H9 (cell line): ENCODE data around the gene FAM53B. TPM values are rescaled to one million over a fixed set of nuclear protein-coding genes. Genes with fewer than 3 reads are reported as not detected.

ENCODE experiments used
- DNase-seq: peaks from one replicate; pipeline ENCODE4 v3.0.0-alpha.2; 2017
- H2AFZ ChIP-seq: one replicate; pipeline ENCODE4 v1.6.1; 2013; ENCODE audit warnings: mild to moderate bottlenecking, low read length, control low read depth, moderate library complexity
- H2AK5ac ChIP-seq: 2 replicates; pipeline ENCODE4 v1.6.1; 2013; ENCODE audit warnings: low read length, control low read depth, mixed read lengths; ENCODE audit not compliant: insufficient read length
- H2BK120ac ChIP-seq: one replicate; pipeline ENCODE4 v1.6.1; 2013; ENCODE audit warnings: low read depth, mild to moderate bottlenecking, low read length, control low read depth, inconsistent platforms; ENCODE audit not compliant: poor library complexity, severe bottlenecking
- H2BK12ac ChIP-seq: 2 replicates; pipeline ENCODE4 v1.6.1; 2013; ENCODE audit warnings: low read length, control low read depth, mixed read lengths, low read depth; ENCODE audit not compliant: insufficient read length
- H2BK15ac ChIP-seq: 2 replicates; pipeline ENCODE4 v1.6.1; 2013; ENCODE audit warnings: low read depth, low read length, control low read depth
- H2BK20ac ChIP-seq: one replicate; pipeline ENCODE4 v1.6.1; 2013; ENCODE audit warnings: low read depth, mild to moderate bottlenecking, low read length, control low read depth, inconsistent platforms; ENCODE audit not compliant: poor library complexity, severe bottlenecking
- H2BK5ac ChIP-seq: 2 replicates; pipeline ENCODE4 v1.6.1; 2013; ENCODE audit warnings: low read length, control low read depth, mixed read lengths; ENCODE audit not compliant: insufficient read length
- H3K14ac ChIP-seq: 2 replicates; pipeline ENCODE4 v1.6.1; 2013; ENCODE audit warnings: low read length, control low read depth; ENCODE audit not compliant: insufficient read depth
- H3K18ac ChIP-seq: 2 replicates; pipeline ENCODE4 v1.6.1; 2013; ENCODE audit warnings: low read depth, mild to moderate bottlenecking, mixed read lengths, low read length, control low read depth; ENCODE audit not compliant: insufficient read length
- H3K23ac ChIP-seq: 2 replicates; pipeline ENCODE4 v1.6.1; 2013; ENCODE audit warnings: low read length, control low read depth, mixed read lengths, low read depth; ENCODE audit not compliant: insufficient read length
- H3K23me2 ChIP-seq: 2 replicates; pipeline ENCODE4 v1.6.1; 2013; ENCODE audit warnings: low read depth, mild to moderate bottlenecking, mixed read lengths, low read length, control low read depth; ENCODE audit not compliant: insufficient read length, poor library complexity, severe bottlenecking
- H3K27ac ChIP-seq: 2 replicates; pipeline ENCODE4 v1.5.1; 2013; ENCODE audit warnings: low read length, control low read depth, mixed read lengths, low read depth; ENCODE audit not compliant: insufficient read length
- H3K27me3 ChIP-seq: 2 replicates; pipeline ENCODE4 v1.6.1; 2013; ENCODE audit warnings: low read length, control low read depth, inconsistent platforms; ENCODE audit not compliant: insufficient read depth
- H3K4ac ChIP-seq: 2 replicates; pipeline ENCODE4 v1.6.1; 2013; ENCODE audit warnings: low read depth, mild to moderate bottlenecking, control low read depth, inconsistent platforms, low read length, moderate library complexity
- H3K4me1 ChIP-seq: 2 replicates; pipeline ENCODE4 v1.6.1; 2013; ENCODE audit warnings: low read length, control low read depth, inconsistent platforms; ENCODE audit not compliant: insufficient read depth
- H3K4me2 ChIP-seq: 2 replicates; pipeline ENCODE4 v1.6.1; 2013; ENCODE audit warnings: low read length, control low read depth, mixed read lengths; ENCODE audit not compliant: insufficient read length, insufficient read depth
- H3K56ac ChIP-seq: 2 replicates; pipeline ENCODE4 v1.6.1; 2013; ENCODE audit warnings: low read depth, mild to moderate bottlenecking, mixed read lengths, low read length, control low read depth; ENCODE audit not compliant: insufficient read length
- H3K79me1 ChIP-seq: 2 replicates; pipeline ENCODE4 v1.6.1; 2013; ENCODE audit warnings: low read depth, mild to moderate bottlenecking, moderate library complexity, low read length, control low read depth, inconsistent platforms; ENCODE audit not compliant: insufficient read depth, poor library complexity, severe bottlenecking
- H3K79me2 ChIP-seq: 2 replicates; pipeline ENCODE4 v1.6.1; 2013; ENCODE audit warnings: low read length, control low read depth, inconsistent platforms; ENCODE audit not compliant: insufficient read depth
- H3K9ac ChIP-seq: 2 replicates; pipeline ENCODE4 v1.6.1; 2013; ENCODE audit warnings: low read length, control low read depth, mixed read lengths; ENCODE audit not compliant: insufficient read length; ENCODE audit errors: extremely low read depth
- H3K9me3 ChIP-seq: one replicate; pipeline ENCODE4 v1.6.1; 2013; ENCODE audit warnings: low read depth, low read length, inconsistent platforms; ENCODE audit not compliant: control insufficient read depth
- H3T11ph ChIP-seq: one replicate; pipeline ENCODE4 v1.6.1; 2013; ENCODE audit warnings: mild to moderate bottlenecking, low read length, control low read depth, inconsistent platforms
- H4K20me1 ChIP-seq: one replicate; pipeline ENCODE4 v1.6.1; 2013; ENCODE audit not compliant: control insufficient read depth, insufficient read length, insufficient read depth
- H4K5ac ChIP-seq: 2 replicates; pipeline ENCODE4 v1.6.1; 2013; ENCODE audit warnings: low read depth, mild to moderate bottlenecking, mixed read lengths, low read length, control low read depth; ENCODE audit not compliant: insufficient read length
- H4K8ac ChIP-seq: replicated peaks from 2 replicates; pipeline ENCODE4 v1.6.1; 2013; ENCODE audit warnings: low read length, control low read depth, mixed read lengths, low read depth; ENCODE audit not compliant: insufficient read length
- H4K91ac ChIP-seq: 2 replicates; pipeline ENCODE4 v1.6.1; 2013; ENCODE audit warnings: low read depth, mild to moderate bottlenecking, moderate library complexity, mixed read lengths, low read length, control low read depth; ENCODE audit not compliant: insufficient read length
- H3K27ac Mint-ChIP-seq, 3 experiments: 2 replicates in 2 of 3; 3 replicates in 1 of 3; pipeline ENCODE4 v1.8.0; 2020 to 2021; ENCODE audit warnings: mixed read lengths in 3 of 3, mild to moderate bottlenecking in 1 of 3, moderate library complexity in 1 of 3
- H3K27me3 Mint-ChIP-seq: 2 replicates; pipeline ENCODE4 v1.8.0; 2021; ENCODE audit warnings: low read depth, mild to moderate bottlenecking, moderate library complexity, mixed read lengths
- H3K36me3 Mint-ChIP-seq, 3 experiments: 2 replicates in 2 of 3; 3 replicates in 1 of 3; pipeline ENCODE4 v1.8.0; 2020 to 2021; ENCODE audit warnings: low read depth in 3 of 3, mixed read lengths in 3 of 3; ENCODE audit not compliant: insufficient read depth in 1 of 3
- H3K4me1 Mint-ChIP-seq, 2 experiments: 2 replicates each; pipeline ENCODE4 v1.8.0; 2020; ENCODE audit warnings: mixed read lengths in 2 of 2
- H3K4me3 Mint-ChIP-seq, 2 experiments: 2 replicates in 1 of 2; 3 replicates in 1 of 2; pipeline ENCODE4 v1.8.0; 2020 to 2021; ENCODE audit warnings: mild to moderate bottlenecking in 2 of 2, mixed read lengths in 2 of 2, moderate library complexity in 1 of 2
- H3K9me3 Mint-ChIP-seq, 2 experiments: 2 replicates in 1 of 2; 3 replicates in 1 of 2; pipeline ENCODE4 v1.8.0; 2020; ENCODE audit warnings: mild to moderate bottlenecking in 2 of 2, mixed read lengths in 2 of 2, moderate library complexity in 1 of 2
- WGBS: extraction: QIAGEN DNeasy Blood & Tissue Kit; methylation state at CpG from one replicate; pipeline ENCODE4 v1.1.7; 2013; ENCODE audit warnings: missing lambda C conversion rate, low lambda C conversion rate, mixed read lengths; ENCODE audit not compliant: insufficient read length; ENCODE audit errors: extremely low coverage; 5-methylcytosine and 5-hydroxymethylcytosine counted together
- total RNA-seq: library from RNA; stranded (reverse); gene quantifications from 2 replicates; pipeline ENCODE4 v1.2.1, GENCODE V29; 2021
- TF ChIP-seq, protein P1 (sequence below): fragments of 200-600 bp; sonication (generic); conservative IDR thresholded peaks from 3 replicates; pipeline ENCODE4 v1.8.0; 2021; ENCODE audit warnings: antibody characterized with exemption, mild to moderate bottlenecking

The FAM53B gene
- total RNA-seq, 1 experiment from 2014 or later: 11.5 TPM

DNA sequence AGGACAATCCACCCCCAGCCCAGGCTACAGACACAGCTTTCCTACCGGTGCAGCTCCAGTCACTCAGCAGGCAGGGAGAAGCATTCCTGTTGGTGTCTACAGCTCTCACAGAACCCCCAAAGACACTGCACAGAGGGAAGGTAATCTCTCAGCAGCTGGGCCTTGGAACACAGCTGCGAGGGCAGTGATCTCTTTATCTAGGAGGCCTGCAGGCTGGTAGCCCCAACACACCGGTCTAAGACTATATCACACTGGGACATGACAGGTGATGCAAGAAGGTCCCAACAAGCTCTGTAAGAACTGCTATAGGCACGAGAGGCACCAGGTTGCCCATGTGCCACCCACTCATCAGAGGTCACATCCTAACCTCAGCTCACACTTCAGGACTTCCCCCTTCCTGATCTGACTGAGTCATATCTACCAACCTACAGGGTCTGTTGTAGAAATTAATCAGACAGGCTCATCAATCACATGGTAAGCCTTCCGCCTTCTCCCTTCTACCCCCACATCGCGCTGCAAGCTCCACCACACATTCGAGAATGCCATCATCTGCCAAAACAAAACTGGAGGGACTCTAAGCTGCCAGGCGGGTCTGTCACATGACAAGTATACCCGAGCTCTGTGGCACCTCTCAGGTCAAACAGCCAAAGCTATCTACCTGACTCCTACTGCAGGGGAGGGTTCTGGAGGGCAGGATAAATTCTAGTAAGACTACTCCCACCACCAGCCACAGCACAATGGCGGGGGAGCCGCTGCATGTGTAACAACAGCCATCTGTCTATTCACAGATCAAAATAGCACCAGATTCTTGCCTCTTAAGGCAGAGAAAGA lies 26.1 kb downstream of the FAM53B start:
- H2AK5ac ChIP-seq: no peak overlapping the region
- H2BK15ac ChIP-seq: no peak overlapping the region
- H3K23me2 ChIP-seq: no peaks in the 10 kb centered on the region
- H3K4ac ChIP-seq: no peak overlapping the region
- DNase-seq: no peak
- H4K8ac ChIP-seq: no peak overlapping the region
- TF ChIP-seq, protein P1, sequence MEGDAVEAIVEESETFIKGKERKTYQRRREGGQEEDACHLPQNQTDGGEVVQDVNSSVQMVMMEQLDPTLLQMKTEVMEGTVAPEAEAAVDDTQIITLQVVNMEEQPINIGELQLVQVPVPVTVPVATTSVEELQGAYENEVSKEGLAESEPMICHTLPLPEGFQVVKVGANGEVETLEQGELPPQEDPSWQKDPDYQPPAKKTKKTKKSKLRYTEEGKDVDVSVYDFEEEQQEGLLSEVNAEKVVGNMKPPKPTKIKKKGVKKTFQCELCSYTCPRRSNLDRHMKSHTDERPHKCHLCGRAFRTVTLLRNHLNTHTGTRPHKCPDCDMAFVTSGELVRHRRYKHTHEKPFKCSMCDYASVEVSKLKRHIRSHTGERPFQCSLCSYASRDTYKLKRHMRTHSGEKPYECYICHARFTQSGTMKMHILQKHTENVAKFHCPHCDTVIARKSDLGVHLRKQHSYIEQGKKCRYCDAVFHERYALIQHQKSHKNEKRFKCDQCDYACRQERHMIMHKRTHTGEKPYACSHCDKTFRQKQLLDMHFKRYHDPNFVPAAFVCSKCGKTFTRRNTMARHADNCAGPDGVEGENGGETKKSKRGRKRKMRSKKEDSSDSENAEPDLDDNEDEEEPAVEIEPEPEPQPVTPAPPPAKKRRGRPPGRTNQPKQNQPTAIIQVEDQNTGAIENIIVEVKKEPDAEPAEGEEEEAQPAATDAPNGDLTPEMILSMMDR: no peak
- H2BK120ac ChIP-seq: no peak overlapping the region
- no peaks in the 10 kb centered on the region for H3K79me2 ChIP-seq
- H2BK20ac ChIP-seq: no peak overlapping the region
- Mint-ChIP-seq H3K27me3 (no peaks in the 10 kb centered on the region; the same call in 1 of the 2 replicates), H3K4me3 (no peak overlapping the region), H3K9me3 (no peaks in the 10 kb centered on the region), H3K36me3 (no peaks in the 10 kb centered on the region), H3K27ac (peak overlapping the region in 2 of 3 experiments; percentile 54 to 71; a peak in 2 of 7 replicates), H3K4me1 (peaks cover 17 to 22% of the 10 kb centered on the region in 2 experiments)
- no peak overlapping the region for H3K18ac ChIP-seq
- no CpG with 5 or more reads among the region's 12 CpGs for WGBS
- no peak overlapping the region for H2BK12ac ChIP-seq
- no peak overlapping the region for H4K91ac ChIP-seq
- no peaks in the 10 kb centered on the region for H3K79me1 ChIP-seq
- H2AFZ ChIP-seq: no peak overlapping the region
- no peak overlapping the region for H4K5ac ChIP-seq
- no peak overlapping the region for H2BK5ac ChIP-seq
- H3K14ac ChIP-seq: no peak overlapping the region
- H3K27ac ChIP-seq: no peak overlapping the region
- H3K9me3 ChIP-seq: no peaks in the 10 kb centered on the region
- H3T11ph ChIP-seq: no peak overlapping the region
- H3K27me3 ChIP-seq: no peaks in the 10 kb centered on the region
- H3K4me1 ChIP-seq: 0 out of 2 replicates have a peak, but pooled peaks cover 3% of the 10 kb centered on the region
- H4K20me1 ChIP-seq: no peaks in the 10 kb centered on the region
- H3K23ac ChIP-seq: no peak overlapping the region
- no peak overlapping the region for H3K56ac ChIP-seq
- no peak overlapping the region for H3K4me2 ChIP-seq
- no peak overlapping the region for H3K9ac ChIP-seq
